Choroid plexus epithelial cell (primary cell): ENCODE results near the gene CDH4.

Source experiments
- DNase-seq: peaks from one replicate; pipeline ENCODE4 v3.0.0-alpha.2; 2010; ENCODE audit warnings: low read depth
- H3K4me3 ChIP-seq: 2 replicates; pipeline ENCODE4 v1.5.1; 2011; ENCODE audit warnings: low read depth, mild to moderate bottlenecking, control low read depth, low read length, moderate library complexity
- CTCF ChIP-seq: conservative IDR thresholded peaks from 2 replicates; pipeline ENCODE4 v1.5.1; 2011; ENCODE audit warnings: low read depth, mild to moderate bottlenecking, control low read depth, inconsistent platforms, low read length, moderate library complexity

Gene CDH4

GRCh38 chr20:61719691-61720347, 467.8 kb downstream of the CDH4 start:
- TF ChIP-seq CTCF = no peak
- no peak overlapping the region for H3K4me3 ChIP-seq
- no peak for DNase-seq

- no peak for DNase-seq
- no peak for TF ChIP-seq CTCF
- H3K4me3 ChIP-seq = no peak overlapping the region
Observed at GRCh38 chr20:61720348-61720696, 468.3 kb downstream of the CDH4 start.

GRCh38 chr20:61722146-61722678, 470.2 kb downstream of the CDH4 start:
- no peak for TF ChIP-seq CTCF
- DNase-seq = no peak
- H3K4me3 ChIP-seq = no peak overlapping the region

- DNase-seq = no peak
- no peak for TF ChIP-seq CTCF
- no peak overlapping the region for H3K4me3 ChIP-seq
Observed at GRCh38 chr20:61723529-61724257, 471.6 kb downstream of the CDH4 start.

- peak; percentile 29 for DNase-seq
- TF ChIP-seq CTCF = peak; percentile 45
- H3K4me3 ChIP-seq = no peak overlapping the region
Observed at GRCh38 chr20:61724376-61724775, 472.3 kb downstream of the CDH4 start.

GRCh38 chr20:61725145-61725544, 473.1 kb downstream of the CDH4 start:
- DNase-seq = no peak
- H3K4me3 ChIP-seq = no peak overlapping the region
- TF ChIP-seq CTCF = no peak

- TF ChIP-seq CTCF = no peak
- no peak overlapping the region for H3K4me3 ChIP-seq
- DNase-seq = no peak
Observed at GRCh38 chr20:61725966-61726365, 473.9 kb downstream of the CDH4 start.
